ENCODE data around the gene SOWAHB.

SOWAHB gene

DNA sequence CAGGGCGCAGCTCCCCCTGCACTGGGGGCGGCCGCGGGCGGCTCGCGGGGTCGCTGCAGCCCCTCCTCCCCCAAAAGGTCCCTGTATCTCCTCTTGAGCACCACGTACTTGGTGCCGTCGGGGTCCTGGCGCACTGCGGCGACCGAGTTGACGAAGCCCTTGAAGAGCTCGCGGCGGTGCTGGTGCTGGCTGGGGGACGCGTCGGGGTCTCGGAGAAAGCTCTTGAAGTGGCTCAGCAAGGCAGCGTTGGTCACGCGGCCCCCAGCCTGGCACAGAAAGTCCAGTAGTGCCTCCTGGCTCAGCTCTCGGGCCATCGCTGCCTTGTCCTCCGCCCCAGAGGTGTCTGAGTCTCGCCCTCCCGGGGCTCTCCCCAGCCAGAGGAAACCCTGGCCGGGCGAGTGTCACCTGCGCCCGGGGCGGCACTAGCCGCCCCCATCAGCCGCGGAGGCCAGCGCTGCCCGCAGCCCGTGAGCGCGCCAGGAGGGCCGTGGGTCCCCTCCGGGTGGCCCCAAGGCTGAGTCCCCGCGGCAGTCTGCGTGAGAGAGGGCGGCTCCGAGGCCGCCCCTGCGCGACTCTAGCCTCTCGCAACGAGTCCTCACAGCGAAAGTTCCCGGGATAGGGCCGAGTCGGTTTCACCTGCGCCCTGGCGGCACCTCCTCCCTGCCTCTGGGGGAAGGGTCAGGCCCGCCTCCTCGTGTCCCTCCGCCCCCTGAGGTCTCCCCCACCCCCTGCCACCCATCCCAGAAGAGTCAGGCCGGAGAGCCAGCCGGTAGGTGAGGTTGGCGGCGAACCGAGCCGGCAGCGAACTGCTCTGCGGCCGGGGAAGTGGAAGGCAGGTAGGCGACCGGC, at the start of gene SOWAHB:
Gene SOWAHB, minus strand, starts transcription at position 609 of the 849 bp plus-strand sequence. Its CDS starts 295 bp downstream, at position 314.
- Histone ChIP-seq H3K9me3 (ENCODE audit: low read depth, low read length) (no peaks in the 10 kb centered on the region), H3K4me3 (peak within 1 kb of the TSS; percentile 71), H3K9ac (ENCODE audit: insufficient read length) (no peak within 1 kb of the TSS), H3K27ac (no peak within 1 kb of the TSS), H3K36me3 (ENCODE audit: insufficient read depth, low read length) (no peaks in the 10 kb centered on the region)
- no peak for DNase-seq (ENCODE audit: low read depth, low spot score)
- TF ChIP-seq POLR2AphosphoS5 (IDR thresholded peaks at IDR 0.05; ENCODE audit: borderline replicate concordance, low read depth, low read length) (no peak), EZH2 (IDR thresholded peaks at IDR 0.05) (no peak), FOXP2 (optimal IDR thresholded peaks at IDR 0.05; ENCODE audit: control extremely low read depth, extremely low read length, insufficient read depth) (no peak)

DNA sequence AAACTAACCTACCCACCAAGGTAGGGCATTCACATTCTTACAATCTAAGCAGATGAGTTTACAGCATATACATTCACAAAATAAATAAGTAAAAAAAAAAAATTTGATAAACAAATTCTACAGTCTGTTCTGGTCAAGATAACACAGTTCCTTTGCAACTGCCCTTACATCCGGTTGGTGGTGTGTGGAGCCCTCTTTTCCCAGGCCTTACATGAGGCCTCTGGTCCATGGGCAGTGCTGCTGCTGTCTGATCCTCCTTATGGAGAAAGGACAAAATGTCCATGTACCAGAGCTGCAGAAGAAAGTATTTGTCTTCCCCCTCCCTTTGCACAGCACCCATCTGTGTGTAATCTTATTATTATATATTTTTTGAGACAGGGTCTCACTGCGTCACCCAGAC, 49.4 kb upstream of the SOWAHB start:
- no peak for TF ChIP-seq FOXP2 (optimal IDR thresholded peaks at IDR 0.05; ENCODE audit: control extremely low read depth, extremely low read length, insufficient read depth)
- TF ChIP-seq POLR2AphosphoS5 (IDR thresholded peaks at IDR 0.05; ENCODE audit: borderline replicate concordance, low read depth, low read length): no peak
- TF ChIP-seq EZH2 (IDR thresholded peaks at IDR 0.05): no peak
- DNase-seq (ENCODE audit: low read depth, low spot score): no peak
- no peaks in the 10 kb centered on the region for H3K36me3 ChIP-seq (ENCODE audit: insufficient read depth, low read length)
- no peak overlapping the region for H3K4me3 ChIP-seq
- H3K9me3 ChIP-seq (ENCODE audit: low read depth, low read length): no peaks in the 10 kb centered on the region
- H3K9ac ChIP-seq (ENCODE audit: insufficient read length): no peak overlapping the region
- H3K27ac ChIP-seq: no peak overlapping the region

GRCh38 chr4:76943790-76944189, 45.8 kb upstream of the SOWAHB start:
- TF ChIP-seq POLR2AphosphoS5 (IDR thresholded peaks at IDR 0.05; ENCODE audit: borderline replicate concordance, low read depth, low read length): no peak
- no peak for TF ChIP-seq FOXP2 (optimal IDR thresholded peaks at IDR 0.05; ENCODE audit: control extremely low read depth, extremely low read length, insufficient read depth)
- no peak for TF ChIP-seq EZH2 (IDR thresholded peaks at IDR 0.05)
- no peak overlapping the region for H3K4me3 ChIP-seq
- H3K9me3 ChIP-seq (ENCODE audit: low read depth, low read length): no peaks in the 10 kb centered on the region

GRCh38 chr4:76943129-76943620, 45.2 kb upstream of the SOWAHB start:
- TF ChIP-seq EZH2 (IDR thresholded peaks at IDR 0.05) (no peak), POLR2AphosphoS5 (IDR thresholded peaks at IDR 0.05; ENCODE audit: borderline replicate concordance, low read depth, low read length) (no peak), FOXP2 (optimal IDR thresholded peaks at IDR 0.05; ENCODE audit: control extremely low read depth, extremely low read length, insufficient read depth) (no peak)
- DNase-seq (ENCODE audit: low read depth, low spot score): no peak
- no peak overlapping the region for H3K4me3 ChIP-seq
- no peaks in the 10 kb centered on the region for H3K9me3 ChIP-seq (ENCODE audit: low read depth, low read length)
- no peak overlapping the region for H3K27ac ChIP-seq
- no peak overlapping the region for H3K9ac ChIP-seq (ENCODE audit: insufficient read length)
- H3K36me3 ChIP-seq (ENCODE audit: insufficient read depth, low read length): no peaks in the 10 kb centered on the region

More at GRCh38 chr4:76943790-76944189, 45.8 kb upstream of the SOWAHB start:
- H3K9ac ChIP-seq (ENCODE audit: insufficient read length): no peak overlapping the region
- no peak for DNase-seq (ENCODE audit: low read depth, low spot score)
- H3K36me3 ChIP-seq (ENCODE audit: insufficient read depth, low read length): no peaks in the 10 kb centered on the region
- no peak overlapping the region for H3K27ac ChIP-seq

- no peak overlapping the region for H3K27ac ChIP-seq
- no peaks in the 10 kb centered on the region for H3K36me3 ChIP-seq (ENCODE audit: insufficient read depth, low read length)
- TF ChIP-seq FOXP2 (optimal IDR thresholded peaks at IDR 0.05; ENCODE audit: control extremely low read depth, extremely low read length, insufficient read depth) (no peak), POLR2AphosphoS5 (IDR thresholded peaks at IDR 0.05; ENCODE audit: borderline replicate concordance, low read depth, low read length) (no peak), EZH2 (IDR thresholded peaks at IDR 0.05) (no peak)
- DNase-seq (ENCODE audit: low read depth, low spot score): no peak
- no peak overlapping the region for H3K9ac ChIP-seq (ENCODE audit: insufficient read length)
- no peaks in the 10 kb centered on the region for H3K9me3 ChIP-seq (ENCODE audit: low read depth, low read length)
- no peak overlapping the region for H3K4me3 ChIP-seq
Observed at GRCh38 chr4:76939184-76939583, 41.2 kb upstream of the SOWAHB start.

- no peak for TF ChIP-seq POLR2AphosphoS5 (IDR thresholded peaks at IDR 0.05; ENCODE audit: borderline replicate concordance, low read depth, low read length)
- no peak for TF ChIP-seq FOXP2 (optimal IDR thresholded peaks at IDR 0.05; ENCODE audit: control extremely low read depth, extremely low read length, insufficient read depth)
- TF ChIP-seq EZH2 (IDR thresholded peaks at IDR 0.05): no peak
- no peak for DNase-seq (ENCODE audit: low read depth, low spot score)
- no peak overlapping the region for H3K9ac ChIP-seq (ENCODE audit: insufficient read length)
- no peak overlapping the region for H3K27ac ChIP-seq
- H3K4me3 ChIP-seq: no peak overlapping the region
- H3K9me3 ChIP-seq (ENCODE audit: low read depth, low read length): no peaks in the 10 kb centered on the region
- H3K36me3 ChIP-seq (ENCODE audit: insufficient read depth, low read length): no peaks in the 10 kb centered on the region
Observed at GRCh38 chr4:76931576-76932276, 33.8 kb upstream of the SOWAHB start.

GRCh38 chr4:76931087-76931486, 33.1 kb upstream of the SOWAHB start:
- Histone ChIP-seq H3K9ac (ENCODE audit: insufficient read length) (no peak overlapping the region), H3K4me3 (no peak overlapping the region), H3K27ac (no peak overlapping the region), H3K9me3 (ENCODE audit: low read depth, low read length) (no peaks in the 10 kb centered on the region), H3K36me3 (ENCODE audit: insufficient read depth, low read length) (no peaks in the 10 kb centered on the region)
- TF ChIP-seq FOXP2 (optimal IDR thresholded peaks at IDR 0.05; ENCODE audit: control extremely low read depth, extremely low read length, insufficient read depth): no peak
- TF ChIP-seq EZH2 (IDR thresholded peaks at IDR 0.05): no peak
- no peak for TF ChIP-seq POLR2AphosphoS5 (IDR thresholded peaks at IDR 0.05; ENCODE audit: borderline replicate concordance, low read depth, low read length)
- DNase-seq (ENCODE audit: low read depth, low spot score): no peak

- no peak for DNase-seq (ENCODE audit: low read depth, low spot score)
- Histone ChIP-seq H3K4me3 (no peak overlapping the region), H3K9ac (ENCODE audit: insufficient read length) (no peak overlapping the region), H3K27ac (no peak overlapping the region), H3K9me3 (ENCODE audit: low read depth, low read length) (no peaks in the 10 kb centered on the region), H3K36me3 (ENCODE audit: insufficient read depth, low read length) (no peaks in the 10 kb centered on the region)
- TF ChIP-seq EZH2 (IDR thresholded peaks at IDR 0.05) (no peak), POLR2AphosphoS5 (IDR thresholded peaks at IDR 0.05; ENCODE audit: borderline replicate concordance, low read depth, low read length) (no peak), FOXP2 (optimal IDR thresholded peaks at IDR 0.05; ENCODE audit: control extremely low read depth, extremely low read length, insufficient read depth) (no peak)
Observed at GRCh38 chr4:76930685-76931084, 32.7 kb upstream of the SOWAHB start.
